Inferior parietal cortex (tissue), 1 donor: ENCODE measurements around the gene ATP10B.
"Not testable (repeated sequence)": the region's sequence is repeated elsewhere in the genome, so short reads cannot be mapped to it uniquely, and the experiment has no call there.

Source experiments
- DNase-seq: peaks from one replicate; pipeline ENCODE4 v3.0.0-alpha.2; 2016; ENCODE audit errors: extremely low spot score

The ATP10B gene

GRCh38 chr5:160852049-160852448 lies at the start of gene ATP10B:
Gene ATP10B, minus strand, starts transcription at chr5:160852211. Its CDS starts 164,137 bp downstream, at chr5:160688074.
- DNase-seq, result peak; percentile 73

GRCh38 chr5:160901656-160902055 lies 49.6 kb upstream of the ATP10B start:
- DNase-seq, result no peak

- no peak for DNase-seq
Measured at GRCh38 chr5:160899735-160900134, 47.7 kb upstream of the ATP10B start.

- not testable (repeated sequence) for DNase-seq
Measured at GRCh38 chr5:160893180-160893964, 41.4 kb upstream of the ATP10B start.

- no peak for DNase-seq
Measured at GRCh38 chr5:160887780-160888179, 35.8 kb upstream of the ATP10B start.

- DNase-seq, result not testable (repeated sequence)
Measured at GRCh38 chr5:160873560-160874200, 21.7 kb upstream of the ATP10B start.

GRCh38 chr5:160869989-160870521 lies 18.0 kb upstream of the ATP10B start:
- DNase-seq, result no peak

- no peak for DNase-seq
Measured at GRCh38 chr5:160867976-160868375, 16.0 kb upstream of the ATP10B start.

GRCh38 chr5:160851451-160851850 lies 560 bp downstream of the ATP10B start:
- DNase-seq, result no peak

- no peak for DNase-seq
Measured at GRCh38 chr5:160850421-160850820, 1.6 kb downstream of the ATP10B start.

GRCh38 chr5:160847526-160848085 lies 4.4 kb downstream of the ATP10B start:
- DNase-seq, result no peak

- DNase-seq, result no peak
Measured at GRCh38 chr5:160846642-160847041, 5.4 kb downstream of the ATP10B start.

- no peak for DNase-seq
Measured at GRCh38 chr5:160844177-160844576, 7.8 kb downstream of the ATP10B start.

- no peak for DNase-seq
Measured at GRCh38 chr5:160843240-160843639, 8.8 kb downstream of the ATP10B start.

- DNase-seq, result no peak
Measured at GRCh38 chr5:160837749-160838593, 14.0 kb downstream of the ATP10B start.

GRCh38 chr5:160837211-160837610 lies 14.8 kb downstream of the ATP10B start:
- DNase-seq, result no peak

- no peak for DNase-seq
Measured at GRCh38 chr5:160835818-160836528, 16.0 kb downstream of the ATP10B start.

- DNase-seq, result no peak
Measured at GRCh38 chr5:160835376-160835775, 16.6 kb downstream of the ATP10B start.

GRCh38 chr5:160833806-160834205 lies 18.2 kb downstream of the ATP10B start:
- DNase-seq, result no peak

GRCh38 chr5:160831801-160832200 lies 20.2 kb downstream of the ATP10B start:
- no peak for DNase-seq
